AG20443 (cell line): ENCODE results near the gene OSTM1.

Experiments used
- DNase-seq: peaks from one replicate; pipeline ENCODE4 v3.0.0; 2012; ENCODE audit warnings: low spot score, mixed read lengths

Gene OSTM1, protein sequence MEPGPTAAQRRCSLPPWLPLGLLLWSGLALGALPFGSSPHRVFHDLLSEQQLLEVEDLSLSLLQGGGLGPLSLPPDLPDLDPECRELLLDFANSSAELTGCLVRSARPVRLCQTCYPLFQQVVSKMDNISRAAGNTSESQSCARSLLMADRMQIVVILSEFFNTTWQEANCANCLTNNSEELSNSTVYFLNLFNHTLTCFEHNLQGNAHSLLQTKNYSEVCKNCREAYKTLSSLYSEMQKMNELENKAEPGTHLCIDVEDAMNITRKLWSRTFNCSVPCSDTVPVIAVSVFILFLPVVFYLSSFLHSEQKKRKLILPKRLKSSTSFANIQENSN

DNA sequence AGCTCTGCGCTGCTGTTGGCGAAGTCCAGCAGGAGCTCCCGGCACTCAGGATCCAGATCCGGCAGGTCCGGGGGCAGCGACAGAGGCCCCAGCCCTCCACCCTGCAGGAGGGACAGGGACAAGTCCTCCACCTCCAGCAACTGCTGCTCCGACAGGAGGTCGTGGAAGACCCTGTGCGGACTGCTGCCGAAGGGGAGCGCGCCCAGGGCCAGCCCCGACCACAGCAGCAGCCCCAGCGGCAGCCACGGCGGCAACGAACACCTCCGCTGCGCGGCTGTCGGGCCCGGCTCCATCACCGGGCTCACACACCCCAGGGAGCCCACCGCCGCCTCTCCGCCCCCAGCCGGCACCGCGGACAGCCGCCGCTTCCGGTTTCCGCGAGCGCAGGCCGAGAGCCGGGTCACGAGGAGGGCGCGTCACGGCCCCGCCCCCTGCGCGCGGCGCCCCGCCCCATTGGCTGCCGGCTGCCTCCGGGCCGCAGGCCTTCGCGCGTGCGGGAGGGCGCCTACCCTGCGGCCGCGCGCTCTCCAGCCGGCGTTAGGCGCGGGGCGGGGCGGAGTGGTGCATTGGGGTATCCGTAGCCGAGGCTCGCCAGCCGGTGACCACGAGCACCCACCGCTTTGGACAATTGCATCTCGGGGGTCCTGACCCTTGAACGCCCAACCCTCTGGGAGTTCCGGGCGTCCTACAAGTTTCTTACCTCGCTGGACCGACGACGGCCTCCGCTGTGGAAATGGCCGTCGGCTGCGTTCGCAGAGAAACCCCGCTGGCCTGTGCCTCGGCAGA, at the start of gene OSTM1:
OSTM1 (minus strand) TSS at position 383 of the 786 bp plus-strand sequence; CDS start at position 293, 90 bp downstream.
- peak; percentile 100 for DNase-seq

DNA sequence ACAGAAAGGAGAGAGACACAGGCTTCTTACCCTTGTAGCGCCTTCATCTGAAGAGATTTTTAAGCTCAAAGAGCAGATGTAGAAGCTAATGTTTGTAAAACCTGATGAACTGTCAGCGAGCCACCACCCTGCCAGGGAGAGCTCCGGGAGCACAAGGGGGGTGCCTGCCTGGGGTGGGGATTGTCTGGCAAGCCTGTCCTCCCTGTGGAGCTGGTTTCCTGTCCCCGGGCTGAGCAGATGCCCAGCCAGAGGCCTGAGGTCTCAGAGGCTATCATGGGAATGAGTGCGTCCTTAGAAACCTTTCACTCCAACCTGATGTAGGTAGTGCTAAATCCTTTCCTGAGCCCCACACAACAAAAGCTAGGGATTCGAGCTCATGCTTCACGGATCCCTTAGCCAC, 49.4 kb upstream of the OSTM1 start:
- DNase-seq: no peak

DNA sequence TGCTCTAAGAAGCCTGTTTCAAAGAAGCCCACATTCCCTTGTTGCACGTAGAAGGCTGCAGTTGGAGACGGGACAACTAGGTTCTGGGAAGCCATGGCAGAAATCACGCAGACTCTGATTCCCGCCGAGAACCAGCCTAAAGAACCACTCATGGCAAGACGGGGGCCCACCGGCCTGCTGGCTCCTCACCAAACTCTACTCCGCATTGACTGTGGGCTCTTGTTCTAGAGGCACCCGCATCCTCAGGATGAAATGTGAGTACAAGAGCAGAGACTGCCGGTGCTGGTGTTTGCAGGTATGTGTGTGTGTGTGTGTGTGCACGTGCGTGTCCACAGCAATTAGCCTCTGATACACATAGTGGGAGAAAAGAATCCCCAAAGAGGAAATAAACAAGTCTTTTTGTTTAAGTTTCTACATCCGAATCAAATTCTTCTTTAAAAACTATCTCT, 49.0 kb upstream of the OSTM1 start:
- no peak for DNase-seq

DNA sequence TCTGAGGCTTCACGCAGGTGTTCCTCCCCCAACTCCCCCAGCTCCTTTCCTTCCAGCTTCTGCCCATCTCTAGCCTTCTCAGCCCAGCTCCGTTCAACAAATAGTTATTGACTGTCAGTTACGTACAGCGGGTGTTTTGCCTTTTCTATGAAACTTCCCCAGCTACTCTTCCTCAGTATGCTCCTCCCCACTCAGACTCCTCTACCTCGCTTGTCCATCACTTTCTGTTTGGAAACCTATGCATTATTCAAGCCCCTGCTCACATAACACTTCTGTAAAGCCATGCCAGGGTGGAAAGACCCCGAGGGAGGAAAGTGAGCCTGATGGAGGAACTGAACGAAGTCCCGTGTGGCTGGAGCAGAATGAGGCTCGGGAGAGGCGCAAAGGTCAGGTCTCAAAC, 47.1 kb upstream of the OSTM1 start:
- no peak for DNase-seq

DNA sequence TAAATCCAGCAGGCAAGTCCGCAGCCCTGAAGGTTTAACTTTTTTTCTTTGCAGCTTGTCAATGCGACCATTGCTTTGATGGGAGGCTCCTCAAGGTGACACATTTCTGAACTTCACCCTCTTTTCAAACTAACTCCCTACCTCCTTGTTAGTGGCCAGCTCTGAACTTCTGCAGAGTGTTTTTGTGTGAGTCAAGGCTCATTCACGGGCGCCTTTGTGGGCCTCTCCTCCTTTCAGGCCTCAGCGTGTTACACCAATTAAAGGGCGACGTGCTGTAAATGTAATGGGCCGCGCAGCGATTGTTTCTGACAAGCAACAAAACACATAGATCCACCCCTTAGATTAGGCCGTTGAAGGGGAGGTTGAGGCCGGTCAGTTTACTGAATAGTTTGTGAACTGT, 45.8 kb upstream of the OSTM1 start:
- no peak for DNase-seq

DNA sequence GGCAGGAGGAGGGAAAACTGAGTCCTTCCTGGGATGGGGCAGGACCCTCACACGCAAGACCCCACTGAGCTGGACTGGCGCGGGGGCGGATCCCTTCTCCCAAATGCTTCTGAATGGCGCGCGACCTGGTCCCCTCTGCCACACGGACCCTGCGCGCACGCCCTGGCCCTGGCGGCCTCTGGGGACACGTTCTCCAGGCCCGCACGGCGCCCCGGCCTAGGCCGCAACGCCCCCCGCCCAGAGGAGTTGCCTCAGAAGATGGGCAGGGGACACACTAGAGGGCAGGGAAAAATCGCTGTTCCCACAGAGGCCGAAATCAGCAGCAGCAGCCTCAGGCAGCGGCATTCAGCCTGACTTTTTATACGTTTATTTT, 45.2 kb upstream of the OSTM1 start:
- no peak for DNase-seq

DNA sequence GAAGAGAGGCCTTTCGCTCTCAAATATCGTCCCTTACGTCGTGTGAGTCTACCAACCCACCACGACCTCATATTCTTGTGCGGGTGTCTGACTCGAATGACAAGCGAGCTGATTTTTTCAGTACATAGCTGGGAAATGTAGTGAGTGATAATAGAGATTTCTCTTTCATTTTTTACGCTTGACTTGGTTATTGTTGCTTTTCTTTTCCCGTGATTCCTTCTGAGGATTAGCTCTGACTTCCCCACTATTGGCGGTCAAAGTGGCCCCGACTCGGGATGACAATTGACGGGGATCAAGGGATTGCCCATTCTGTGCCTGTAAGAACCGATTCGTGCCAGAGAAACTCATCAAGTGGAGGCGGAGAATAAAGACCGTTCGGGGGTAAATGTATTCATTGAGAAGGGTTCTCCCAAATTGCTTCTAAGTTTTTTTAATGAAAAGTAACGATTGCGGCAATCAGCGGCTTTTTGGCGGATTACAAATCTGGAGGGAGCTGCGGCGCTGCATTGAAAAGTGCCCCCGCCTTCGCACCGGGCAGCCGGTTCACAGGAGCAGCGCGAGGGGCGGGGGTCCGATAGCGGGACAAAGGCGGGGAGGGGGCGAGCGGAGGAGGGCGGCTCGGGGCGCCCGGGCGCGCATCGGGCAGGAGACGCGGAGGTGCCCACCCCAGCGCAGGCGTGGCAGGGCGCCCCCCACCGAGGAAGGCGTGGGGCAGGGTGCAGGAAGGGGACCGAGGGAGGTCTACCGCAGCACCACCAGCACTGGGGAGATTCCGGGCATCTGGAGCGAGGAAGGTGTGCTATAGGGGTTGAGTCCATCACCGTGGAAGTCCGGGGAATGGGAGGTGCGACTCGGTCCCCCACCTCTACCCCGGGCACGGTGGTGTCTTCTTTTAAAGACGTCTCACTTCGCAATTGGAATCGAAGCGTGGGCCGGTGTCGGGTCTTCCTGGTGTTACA, 44.5 kb upstream of the OSTM1 start:
- DNase-seq: no peak

DNA sequence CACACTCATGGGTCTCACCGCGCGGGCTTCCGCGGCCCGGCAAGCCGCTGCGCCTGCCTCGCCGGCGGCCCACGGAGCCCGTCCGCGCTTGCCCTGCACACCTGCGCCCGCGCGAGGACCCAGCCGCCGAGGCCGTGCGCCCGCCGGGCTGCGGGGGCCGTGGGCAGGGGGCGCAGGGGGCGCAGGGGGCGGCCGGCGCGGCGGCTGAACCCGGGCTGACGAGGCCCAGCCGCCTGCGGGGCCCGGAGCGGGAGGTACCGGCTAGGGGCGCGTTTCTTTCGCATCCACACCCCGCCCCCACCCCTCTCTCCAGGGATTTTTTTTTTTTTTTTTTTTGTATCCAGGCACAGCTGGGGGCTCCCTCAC, 43.8 kb upstream of the OSTM1 start:
- no peak for DNase-seq

DNA sequence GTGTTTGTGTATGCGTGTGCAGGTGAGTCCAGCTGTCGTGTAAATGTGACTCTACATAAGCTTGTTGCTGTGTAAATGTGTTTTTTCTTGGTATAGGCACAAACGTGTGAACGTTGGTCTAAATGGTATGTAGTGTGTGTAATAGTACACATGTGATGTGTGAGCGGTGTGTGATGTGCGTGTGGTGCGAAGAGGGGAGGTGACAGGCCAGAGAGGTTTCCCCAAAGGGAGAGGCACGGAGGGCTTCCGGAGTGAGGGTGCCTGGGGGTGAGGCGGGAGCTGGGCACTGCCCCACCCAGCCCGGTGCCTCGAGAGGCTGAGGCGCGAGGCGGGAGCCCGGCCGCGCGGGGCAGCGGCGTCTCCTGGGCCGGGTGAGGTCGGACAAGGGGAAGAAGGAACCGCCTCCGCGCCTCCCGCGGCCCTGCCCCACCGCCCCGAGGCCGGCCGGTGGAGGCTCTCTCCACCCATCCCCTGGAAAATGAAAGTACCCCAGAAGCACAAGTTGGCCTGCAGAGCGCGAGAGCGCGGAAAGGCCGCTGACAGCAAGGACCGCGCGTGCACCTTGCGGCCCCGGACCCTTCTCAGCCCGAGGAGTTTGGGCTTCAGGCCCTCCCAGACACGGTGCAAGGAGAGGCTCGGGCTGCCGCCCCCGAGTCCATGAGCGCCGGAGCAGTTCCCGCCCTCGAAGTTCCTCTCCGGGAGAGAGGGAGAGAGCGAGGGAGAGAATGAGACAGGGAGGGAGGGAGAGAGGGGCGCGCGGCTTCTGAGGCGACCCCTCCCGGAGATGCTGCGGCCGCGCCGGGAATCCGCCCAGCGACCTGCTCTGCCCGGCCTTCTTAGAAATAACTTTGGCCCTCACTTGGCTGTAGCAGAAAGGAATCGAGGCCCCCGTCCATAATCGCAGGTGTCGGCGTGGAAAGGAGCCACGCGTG, 43.2 kb upstream of the OSTM1 start:
- peak; percentile 53 for DNase-seq

DNA sequence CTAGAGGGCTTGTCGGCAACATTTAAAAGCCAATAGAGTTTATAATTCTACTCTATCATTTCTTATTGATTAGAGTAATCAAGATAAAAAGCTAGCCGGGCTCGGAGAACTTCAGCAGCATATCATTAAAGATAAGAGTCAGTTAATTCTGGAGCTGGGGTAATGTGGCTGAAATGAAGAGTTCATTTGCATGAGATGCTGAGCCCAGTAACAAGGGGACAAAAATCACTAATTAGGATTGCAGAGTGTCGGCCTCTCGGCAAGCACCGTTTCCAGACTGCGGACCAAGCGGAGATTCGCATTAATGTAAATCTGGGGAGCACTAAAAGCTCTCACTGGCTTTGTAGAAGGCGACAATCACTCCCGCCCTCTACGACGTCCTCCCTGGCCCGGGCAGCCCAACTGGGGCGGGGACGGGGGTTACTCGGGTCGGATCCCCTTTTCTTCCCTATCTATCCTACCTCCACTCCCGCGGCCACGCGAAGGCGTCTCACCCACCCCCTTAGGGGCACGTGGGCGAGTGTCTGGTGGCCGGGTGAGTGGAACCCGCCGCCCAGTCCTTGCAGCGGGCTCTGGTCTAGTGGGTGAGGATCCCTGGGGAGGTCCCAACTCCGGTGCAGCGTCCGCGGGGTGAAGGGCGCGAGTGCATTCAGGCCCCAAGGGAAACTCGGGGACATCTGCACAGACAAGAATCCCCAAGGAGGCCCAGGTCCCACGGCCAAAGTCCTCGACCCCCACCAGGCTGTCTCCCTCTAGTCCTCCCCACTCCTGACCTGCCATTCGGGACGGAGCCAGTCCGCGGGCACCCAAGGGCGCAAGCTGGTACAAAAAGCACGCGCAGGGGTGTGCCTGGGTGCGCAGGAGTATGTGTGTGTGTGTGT, 42.2 kb upstream of the OSTM1 start:
- DNase-seq: no peak

DNA sequence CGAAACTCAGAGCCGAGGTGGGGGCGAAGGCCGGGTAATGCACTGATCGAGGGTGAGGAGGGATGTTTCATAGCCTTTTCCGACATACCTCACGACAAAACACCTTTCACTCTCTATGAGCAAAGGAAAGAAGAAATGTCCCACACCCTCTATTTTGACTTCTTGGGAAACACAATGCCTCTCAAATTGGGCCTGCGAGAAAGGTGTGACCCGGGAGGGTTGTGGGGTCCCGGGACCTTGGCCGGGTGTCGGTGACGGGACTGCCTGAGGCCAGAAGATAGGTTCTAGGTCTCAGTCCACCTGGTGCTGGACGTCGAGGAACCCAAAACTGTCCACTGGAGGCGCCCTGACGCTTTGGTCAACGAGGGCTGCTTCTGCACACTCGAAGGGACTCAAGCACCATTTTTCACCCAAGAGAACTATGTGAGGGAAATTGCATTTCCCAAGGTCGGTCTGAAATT, 41.1 kb upstream of the OSTM1 start:
- peak; percentile 52 for DNase-seq

DNA sequence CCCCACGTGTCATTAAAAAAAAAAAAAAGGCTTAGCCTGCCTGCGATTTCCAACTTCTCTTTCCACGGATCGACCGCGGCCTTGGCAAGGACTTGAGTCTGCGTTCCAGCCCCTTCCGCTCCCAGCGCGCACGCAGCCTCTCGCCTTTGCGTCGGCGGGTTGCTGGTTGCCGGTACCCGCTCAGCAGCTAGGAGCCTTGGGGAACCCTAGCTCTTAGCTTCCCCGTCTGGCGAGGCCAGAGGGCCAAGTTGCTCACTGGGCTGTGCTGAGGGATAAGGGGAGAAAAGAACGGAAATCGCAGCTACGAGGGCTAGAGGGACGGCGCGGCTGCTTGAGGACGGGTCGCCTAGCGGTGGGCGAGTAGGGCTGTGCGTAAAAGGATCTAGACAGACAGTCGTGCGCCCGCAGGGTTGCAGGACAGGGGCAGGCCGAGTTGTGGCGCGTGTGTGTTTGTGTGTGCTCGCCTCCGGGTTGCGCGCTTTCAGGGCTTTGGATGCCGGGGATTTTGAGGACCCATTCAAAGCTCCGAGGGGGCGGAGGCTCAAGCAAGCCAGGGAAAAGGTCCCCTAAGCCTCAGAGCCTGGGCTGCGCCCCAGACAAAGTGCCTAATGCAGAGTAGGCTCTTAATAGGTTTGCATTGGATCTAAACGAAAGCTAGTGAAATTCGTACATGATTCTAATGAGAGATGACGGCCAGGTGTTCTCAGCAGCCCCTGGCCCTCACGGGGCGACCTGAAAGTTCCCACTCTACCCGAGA, 40.5 kb upstream of the OSTM1 start:
- DNase-seq: peak; percentile 82

DNA sequence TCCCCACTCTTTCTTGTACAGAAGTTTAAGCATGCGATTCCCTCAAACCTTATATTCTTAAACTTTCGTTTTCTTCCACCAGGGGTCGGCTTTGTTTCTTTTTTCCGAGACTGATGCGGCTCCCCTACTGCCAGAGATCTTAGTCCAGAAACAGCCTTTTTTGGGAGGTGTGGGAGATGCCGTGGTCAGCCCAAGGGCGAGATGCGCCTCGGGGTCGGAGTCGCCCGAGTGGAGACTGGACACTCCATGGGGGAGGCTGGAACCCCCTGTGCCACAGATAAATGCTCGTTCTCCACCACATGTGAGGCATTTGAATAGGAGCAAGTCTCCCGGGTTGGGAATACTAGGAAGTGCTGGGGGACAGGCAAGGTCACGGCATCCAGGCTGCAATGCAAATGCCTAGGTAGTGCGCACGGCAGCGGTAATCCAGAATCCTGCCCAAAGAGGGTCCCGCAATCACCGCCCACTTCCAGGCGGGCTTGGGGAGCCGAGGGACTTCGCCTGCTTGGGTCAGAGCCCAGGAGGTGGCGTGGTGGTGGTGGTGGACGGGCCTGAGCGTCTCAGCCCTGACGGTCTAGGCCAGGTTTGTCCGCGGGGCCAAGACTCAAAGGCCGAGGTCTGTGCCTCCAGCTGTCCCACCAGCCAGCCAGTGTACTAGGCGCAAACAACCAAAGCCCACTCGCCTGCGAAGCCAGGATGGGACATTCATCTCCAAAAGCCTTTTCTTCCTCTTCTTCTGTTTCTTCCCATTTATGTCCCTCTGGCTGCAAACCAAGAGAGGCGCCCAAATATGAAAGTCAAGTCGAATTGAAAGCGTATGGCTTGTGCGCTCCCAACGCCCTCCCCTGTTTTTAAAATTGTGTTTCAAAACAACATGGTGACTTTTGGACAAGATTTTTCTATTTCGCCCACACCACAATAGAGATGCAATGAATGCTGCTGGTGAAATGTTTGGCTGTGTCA, 39.3 kb upstream of the OSTM1 start:
- DNase-seq: peak; percentile 76

DNA sequence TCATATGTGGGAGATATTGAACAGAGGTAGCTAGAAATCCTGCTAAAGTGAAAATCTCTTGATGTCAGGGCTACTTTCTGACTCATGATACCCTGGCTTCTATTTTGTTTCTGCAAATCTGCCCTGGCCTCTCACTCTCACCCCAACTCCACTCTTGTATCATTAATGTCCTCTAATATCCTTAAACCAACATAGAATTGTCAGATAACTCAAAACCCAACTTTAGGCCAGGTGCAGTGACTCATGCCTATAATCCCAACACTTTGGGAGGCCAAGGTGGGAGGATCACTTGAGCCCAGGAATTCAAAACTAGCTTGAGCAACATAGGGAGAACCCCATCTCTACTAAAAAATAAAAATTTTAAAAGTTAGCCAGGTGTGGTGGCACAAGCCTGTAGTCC, 33.8 kb upstream of the OSTM1 start:
- DNase-seq: no peak

DNA sequence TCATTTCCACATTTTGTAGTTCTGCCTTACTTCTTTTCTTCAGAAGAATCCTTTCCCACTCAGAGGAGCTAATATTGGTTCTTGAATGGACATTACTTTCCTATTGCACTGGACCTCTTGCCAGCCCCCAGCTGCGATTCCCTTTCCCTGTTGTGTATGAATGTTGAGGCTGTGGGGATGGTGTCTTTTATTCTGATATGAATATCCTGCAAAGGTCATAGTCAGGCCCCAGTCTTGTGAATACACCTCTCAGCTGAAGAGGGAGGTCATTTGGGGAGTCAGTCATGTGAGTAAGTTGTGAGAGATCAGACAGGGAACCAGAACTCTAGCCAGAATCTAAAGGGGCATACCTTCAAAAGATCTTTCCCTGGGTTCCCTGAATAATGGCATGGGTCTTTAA, 32.6 kb upstream of the OSTM1 start:
- no peak for DNase-seq

DNA sequence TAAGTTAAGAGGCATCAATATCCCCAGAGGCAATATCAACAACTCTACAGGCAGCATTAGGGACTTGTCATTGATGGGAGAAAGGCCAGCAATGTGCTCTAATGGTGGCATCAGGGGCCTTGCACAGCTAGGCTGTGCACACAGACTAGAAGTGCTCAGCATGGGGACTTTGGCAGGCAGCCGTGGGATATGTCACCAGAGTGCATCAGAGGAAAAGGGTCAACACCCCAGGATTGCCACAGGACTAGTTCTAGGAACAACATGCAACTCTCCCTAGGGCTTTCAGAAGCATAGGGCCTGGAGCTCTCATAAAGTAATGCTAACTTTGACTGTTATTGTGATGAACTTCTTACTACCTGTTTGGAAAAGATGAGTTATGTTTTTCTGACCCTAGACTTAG, 32.2 kb upstream of the OSTM1 start:
- no peak for DNase-seq

DNA sequence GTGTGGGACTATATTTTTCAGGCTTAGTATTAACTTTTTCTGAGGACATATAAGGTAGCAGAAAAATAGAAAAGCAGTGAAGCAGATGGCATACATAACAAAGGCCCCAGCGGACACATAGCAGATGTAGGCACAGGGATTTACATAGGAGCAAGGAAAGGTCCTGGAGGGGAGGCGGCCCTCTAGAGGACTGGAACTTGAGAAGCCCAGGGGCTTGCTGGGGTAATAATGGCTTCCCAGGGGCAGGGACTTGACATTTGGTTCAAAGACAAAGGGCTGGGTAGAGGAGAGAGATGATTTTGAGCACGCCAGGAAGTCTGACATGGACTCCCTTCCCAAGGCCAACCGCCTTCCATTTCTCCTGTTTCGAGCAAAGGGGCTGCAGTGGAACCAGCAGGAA, 31.7 kb upstream of the OSTM1 start:
- no peak for DNase-seq

DNA sequence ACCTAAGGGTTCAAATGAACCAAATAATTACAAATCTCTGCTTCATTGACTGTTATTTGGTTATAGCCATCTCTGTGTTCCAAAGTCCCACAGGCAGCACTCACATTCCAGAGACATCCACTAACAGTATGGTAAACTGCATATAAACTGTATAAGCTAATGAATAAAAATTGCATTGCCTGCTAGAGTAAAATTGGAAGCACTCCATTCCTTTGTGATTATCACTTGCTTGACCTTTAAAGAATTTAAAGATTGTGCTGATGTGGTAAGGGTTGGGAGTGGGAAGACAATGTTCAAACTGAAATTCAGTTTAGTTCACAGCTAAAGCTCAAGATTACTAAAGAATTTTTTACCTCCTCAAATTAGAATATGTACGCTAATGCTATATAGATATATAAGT, 31.0 kb upstream of the OSTM1 start:
- no peak for DNase-seq
